Epithelial cell of prostate (primary cell): ENCODE data around the gene FPGT.
"Not testable (repeated sequence)": the region's sequence is repeated elsewhere in the genome, so short reads cannot be mapped to it uniquely, and the experiment has no call there.

Experiments used
- DNase-seq: peaks from one replicate; pipeline ENCODE4 v3.0.0-alpha.2; 2011; ENCODE audit warnings: low read depth, low spot score
- H3K27ac ChIP-seq: fragments of 450-650 bp; 2 replicates; pipeline ENCODE4 v1.5.1; 2017; ENCODE audit warnings: mild to moderate bottlenecking

The FPGT gene

GRCh38 chr1:74197657-74198552 lies at the start of gene FPGT, which contains the start of gene LRRIQ3:
Gene FPGT, plus strand, starts transcription at chr1:74198242. Its CDS starts 37 bp downstream, at chr1:74198279.
Gene LRRIQ3, minus strand, starts transcription at chr1:74198176. Its CDS starts 14,492 bp downstream, at chr1:74183684.
- peak; percentile 26 for DNase-seq
- H3K27ac ChIP-seq: peak within 1 kb of the TSS; percentile 66

DNA sequence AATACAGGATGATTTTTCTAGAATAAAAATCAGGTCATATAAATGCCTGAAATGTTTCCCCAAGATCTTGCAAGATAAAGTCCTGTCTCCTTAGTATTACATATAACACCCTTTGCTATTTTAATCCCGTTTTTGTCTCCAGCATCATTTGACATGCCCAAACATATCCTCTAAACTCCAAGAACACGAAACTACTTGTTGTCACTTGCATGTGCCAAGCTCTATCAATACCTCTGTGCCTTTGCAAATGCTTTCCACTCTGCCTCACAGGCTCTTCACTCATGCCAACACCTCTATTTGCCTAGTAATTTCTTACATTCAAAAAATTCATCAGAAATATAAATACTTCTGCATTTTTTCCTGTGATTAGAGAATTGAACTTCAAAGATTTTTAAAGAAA lies 38.0 kb upstream of the FPGT start:
- H3K27ac ChIP-seq: no peak overlapping the region
- DNase-seq: peak; percentile 75

DNA sequence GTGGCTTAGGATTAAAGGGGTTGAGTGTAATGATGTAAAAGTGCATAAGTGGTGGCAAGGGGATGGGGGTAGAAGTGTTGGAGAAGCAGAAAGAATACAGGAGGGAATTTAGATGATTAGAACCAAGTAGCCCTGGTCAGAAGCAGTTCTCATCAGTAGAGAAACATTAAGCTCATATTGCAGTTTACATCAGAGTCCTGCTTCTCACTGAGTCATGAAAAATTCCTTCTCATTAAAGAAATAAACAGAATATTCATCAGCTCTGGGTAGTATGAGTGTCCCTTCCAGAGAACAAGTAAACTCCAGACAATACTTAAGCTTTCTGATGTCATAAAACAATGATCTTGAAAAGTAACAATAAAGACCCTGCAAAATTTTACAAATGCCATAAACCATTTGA lies 36.5 kb upstream of the FPGT start:
- H3K27ac ChIP-seq: no peak overlapping the region
- no peak for DNase-seq

GRCh38 chr1:74162333-74162732 lies 35.7 kb upstream of the FPGT start:
- no peak overlapping the region for H3K27ac ChIP-seq
- no peak for DNase-seq

GRCh38 chr1:74174423-74174822 lies 23.6 kb upstream of the FPGT start:
- H3K27ac ChIP-seq, DNase-seq: not testable (repeated sequence)

GRCh38 chr1:74180490-74180889 lies 17.6 kb upstream of the FPGT start:
- DNase-seq: no peak
- H3K27ac ChIP-seq: no peak overlapping the region

- no peak overlapping the region for H3K27ac ChIP-seq
- no peak for DNase-seq
Measured at GRCh38 chr1:74193908-74194307, 4.1 kb upstream of the FPGT start.

DNA sequence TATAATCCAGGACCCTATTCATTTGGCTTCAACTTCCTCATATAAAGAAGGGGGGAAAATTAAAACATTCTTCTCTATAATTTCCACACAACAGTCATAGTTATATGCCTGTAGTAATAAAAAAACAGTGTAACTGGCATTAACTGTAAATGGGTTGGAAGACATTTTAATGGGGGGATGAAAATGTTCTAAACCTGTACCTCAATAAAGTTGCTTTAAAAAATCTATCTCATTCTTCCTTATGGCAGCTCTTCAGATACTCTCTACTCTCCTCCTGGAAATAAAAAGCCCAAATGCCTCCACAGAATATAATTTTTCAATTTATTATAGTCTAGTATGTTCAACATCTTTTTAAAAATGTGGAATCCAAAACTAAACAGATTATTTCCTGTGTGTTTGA lies 2.7 kb upstream of the FPGT start:
- H3K27ac ChIP-seq: no peak overlapping the region
- DNase-seq: no peak

DNA sequence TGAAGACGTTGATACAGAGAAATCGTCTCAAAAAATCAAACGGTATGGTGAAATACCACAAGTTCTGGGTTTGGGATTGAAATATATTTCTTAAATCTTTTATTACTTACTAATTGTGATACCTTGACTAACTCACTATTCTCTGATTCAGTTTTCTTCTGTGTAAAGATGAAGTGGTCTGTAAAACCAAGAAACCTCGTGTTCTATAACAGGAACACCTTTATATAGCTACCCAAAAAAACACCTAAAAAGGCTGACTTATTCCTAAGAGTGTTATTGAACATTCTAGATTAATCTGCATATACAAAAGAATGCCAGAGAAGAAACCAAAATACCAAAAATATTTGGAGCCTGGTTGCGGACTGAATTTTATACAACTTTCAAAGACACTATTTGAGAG lies 787 bp upstream of the FPGT start:
- H3K27ac ChIP-seq: no peak overlapping the region
- DNase-seq: no peak

DNA sequence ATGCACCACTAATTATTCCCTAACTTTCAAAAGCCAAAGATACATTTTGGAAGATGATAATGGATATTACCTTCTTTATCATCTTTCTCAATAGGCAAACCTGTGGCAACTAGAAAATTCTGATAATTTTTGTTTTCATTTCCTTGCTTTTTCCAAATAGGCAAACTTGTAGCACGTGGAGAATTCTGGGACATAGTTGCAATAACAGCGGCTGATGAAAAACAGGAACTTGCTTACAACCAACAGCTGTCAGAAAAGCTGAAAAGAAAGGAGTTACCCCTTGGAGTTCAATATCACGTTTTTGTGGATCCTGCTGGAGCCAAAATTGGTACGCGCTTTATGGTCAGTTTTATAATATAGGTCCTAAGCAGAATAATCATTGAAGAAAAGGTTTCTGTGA lies 1.5 kb downstream of the FPGT start:
- no peak for DNase-seq
- H3K27ac ChIP-seq: no peak overlapping the region

DNA sequence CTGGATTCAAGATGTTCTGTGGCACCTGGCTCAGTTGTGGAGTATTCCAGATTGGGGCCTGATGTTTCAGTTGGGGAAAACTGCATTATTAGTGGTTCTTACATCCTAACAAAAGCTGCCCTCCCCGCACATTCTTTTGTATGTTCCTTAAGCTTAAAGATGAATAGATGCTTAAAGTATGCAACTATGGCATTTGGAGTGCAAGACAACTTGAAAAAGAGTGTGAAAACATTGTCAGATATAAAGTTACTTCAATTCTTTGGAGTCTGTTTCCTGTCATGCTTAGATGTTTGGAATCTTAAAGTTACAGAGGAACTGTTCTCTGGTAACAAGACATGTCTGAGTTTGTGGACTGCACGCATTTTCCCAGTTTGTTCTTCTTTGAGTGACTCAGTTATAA lies 7.2 kb downstream of the FPGT start:
- no peak for DNase-seq
- no peak overlapping the region for H3K27ac ChIP-seq

- H3K27ac ChIP-seq: no peak overlapping the region
- no peak for DNase-seq
Measured at GRCh38 chr1:74215229-74215628, 17.2 kb downstream of the FPGT start.

GRCh38 chr1:74222701-74223100 lies 24.7 kb downstream of the FPGT start:
- no peak overlapping the region for H3K27ac ChIP-seq
- peak; percentile 1 for DNase-seq

DNA sequence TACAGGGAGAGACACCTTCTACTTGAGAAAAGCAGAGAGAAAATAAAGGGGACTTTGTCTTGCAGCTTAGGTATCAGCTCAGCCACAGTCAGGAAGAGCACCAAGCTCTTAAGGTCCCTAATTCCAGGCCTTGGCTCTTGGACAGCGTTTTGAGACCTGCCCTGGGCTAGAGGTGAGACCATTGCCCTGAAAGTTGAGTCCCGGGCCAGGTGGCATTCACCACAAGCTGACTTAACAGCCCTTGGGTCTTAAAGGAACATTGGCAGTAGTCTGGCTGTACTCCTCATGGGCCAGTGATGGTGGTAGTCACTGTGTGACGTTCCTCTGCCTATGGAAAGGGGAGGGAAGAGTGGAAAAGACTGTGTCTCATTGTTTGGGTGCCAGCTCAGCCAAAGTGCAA lies 25.4 kb downstream of the FPGT start:
- no peak for DNase-seq
- H3K27ac ChIP-seq: no peak overlapping the region

DNA sequence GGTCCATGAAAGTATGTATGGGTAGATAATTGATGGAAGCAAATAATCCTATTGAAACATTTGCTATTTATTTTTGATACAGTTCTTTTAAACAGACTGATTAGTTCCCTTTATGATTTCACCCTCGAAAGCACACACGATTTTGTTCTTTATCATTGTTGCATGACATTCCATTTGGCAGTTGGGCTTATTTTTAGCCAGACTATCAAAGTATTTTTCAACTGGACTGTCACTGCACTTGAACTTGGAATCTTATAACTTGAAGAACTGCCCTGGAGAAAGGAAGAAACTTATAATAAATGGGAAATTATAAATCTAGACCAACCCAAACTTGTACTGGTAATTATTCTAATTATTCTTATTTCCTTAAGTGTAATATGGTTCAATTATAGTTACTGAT lies 37.1 kb downstream of the FPGT start, which contains the start of gene TNNI3K:
Gene TNNI3K (plus strand): TSS at position 235 of the 400 bp plus-strand sequence. CDS start 65 bp downstream, at position 300.
- DNase-seq: no peak

DNA sequence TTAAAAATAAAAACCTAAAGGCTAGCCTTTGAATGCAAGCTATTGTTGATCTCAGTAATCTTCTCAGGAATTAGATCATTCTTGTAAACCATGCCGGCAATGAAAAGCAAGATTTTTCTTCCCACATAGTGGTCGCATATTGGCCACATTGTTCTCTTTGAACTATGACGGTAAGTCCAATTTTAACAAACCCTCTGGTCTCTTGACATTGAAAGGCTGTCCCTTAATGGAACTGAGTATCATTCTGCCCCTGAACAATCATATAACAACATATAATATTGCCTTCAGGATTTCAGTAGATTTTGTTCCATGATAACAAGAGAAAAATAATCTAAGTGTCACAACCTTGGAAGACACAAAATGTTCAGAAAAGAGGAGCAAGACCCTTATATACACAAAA lies 38.4 kb downstream of the FPGT start:
- no peak overlapping the region for H3K27ac ChIP-seq
- no peak for DNase-seq

More for the DNA sequence above, 37.1 kb downstream of the FPGT start, which contains the start of gene TNNI3K:
- H3K27ac ChIP-seq: no peak within 1 kb of the TSS

GRCh38 chr1:74237035-74237434 lies 39.0 kb downstream of the FPGT start:
- no peak for DNase-seq
- H3K27ac ChIP-seq: no peak overlapping the region

GRCh38 chr1:74237787-74238186 lies 39.7 kb downstream of the FPGT start:
- DNase-seq: no peak

GRCh38 chr1:74245168-74245772 lies 47.2 kb downstream of the FPGT start:
- no peak overlapping the region for H3K27ac ChIP-seq
- no peak for DNase-seq

More at GRCh38 chr1:74237787-74238186, 39.7 kb downstream of the FPGT start:
- no peak overlapping the region for H3K27ac ChIP-seq

- H3K27ac ChIP-seq: no peak overlapping the region
- DNase-seq: no peak
Measured at GRCh38 chr1:74246315-74246714, 48.3 kb downstream of the FPGT start.

GRCh38 chr1:74247881-74248528 lies 50.0 kb downstream of the FPGT start:
- H3K27ac ChIP-seq: no peak overlapping the region
- DNase-seq: no peak
